Middle frontal gyrus (tissue), 1 donor: ENCODE results near the gene PRKCH.
"Not testable (repeated sequence)": the region's sequence is repeated elsewhere in the genome, so short reads cannot be mapped to it uniquely, and the experiment has no call there.

Experiments
- DNase-seq: peaks from one replicate; pipeline ENCODE4 v3.0.0-alpha.2; 2015; ENCODE audit warnings: low spot score; ENCODE audit errors: extremely low spot score

PRKCH gene

DNA sequence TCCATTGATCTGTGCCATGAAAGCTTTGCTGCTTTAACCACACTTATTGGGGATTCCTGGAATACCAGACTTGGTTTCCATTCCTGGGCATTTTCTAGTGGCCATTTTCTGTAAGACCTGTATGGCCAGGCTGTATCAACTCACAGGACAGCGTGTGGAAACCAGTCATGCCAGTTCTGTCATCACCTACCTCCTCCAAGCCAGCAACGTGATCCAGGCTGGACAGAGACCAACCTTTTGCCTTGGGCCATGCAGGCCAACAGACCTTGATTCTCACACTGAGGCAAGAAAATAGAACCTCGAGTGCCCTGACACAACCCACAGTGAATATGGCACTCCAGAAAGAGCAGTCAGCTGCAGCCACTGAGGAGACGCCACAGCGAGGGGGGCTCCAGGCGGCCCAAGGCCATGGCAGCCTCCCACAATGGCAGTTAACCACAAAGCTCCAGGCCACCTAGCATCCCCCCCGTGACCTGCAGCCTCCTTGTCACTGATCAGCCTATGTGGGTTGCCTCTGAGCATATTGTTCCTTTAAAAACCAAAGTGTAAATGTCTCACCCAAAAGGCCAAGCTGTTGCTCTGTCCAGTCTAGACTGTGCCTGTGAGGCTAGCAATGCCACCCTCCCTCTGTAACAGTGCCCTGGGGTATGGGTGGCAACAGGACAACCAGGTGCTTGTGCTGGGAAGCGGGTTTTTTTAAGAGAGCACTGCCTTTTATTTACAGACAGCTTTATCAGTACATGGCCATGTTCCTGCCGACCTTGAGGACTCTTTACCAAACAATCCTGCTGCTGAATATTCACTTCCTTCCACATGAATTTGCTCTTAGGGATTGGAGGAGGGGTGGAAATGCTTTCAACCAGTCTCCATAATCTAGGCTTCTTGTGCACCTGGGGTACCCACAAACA is 205.3 kb downstream of the PRKCH start:
- no peak for DNase-seq

DNA sequence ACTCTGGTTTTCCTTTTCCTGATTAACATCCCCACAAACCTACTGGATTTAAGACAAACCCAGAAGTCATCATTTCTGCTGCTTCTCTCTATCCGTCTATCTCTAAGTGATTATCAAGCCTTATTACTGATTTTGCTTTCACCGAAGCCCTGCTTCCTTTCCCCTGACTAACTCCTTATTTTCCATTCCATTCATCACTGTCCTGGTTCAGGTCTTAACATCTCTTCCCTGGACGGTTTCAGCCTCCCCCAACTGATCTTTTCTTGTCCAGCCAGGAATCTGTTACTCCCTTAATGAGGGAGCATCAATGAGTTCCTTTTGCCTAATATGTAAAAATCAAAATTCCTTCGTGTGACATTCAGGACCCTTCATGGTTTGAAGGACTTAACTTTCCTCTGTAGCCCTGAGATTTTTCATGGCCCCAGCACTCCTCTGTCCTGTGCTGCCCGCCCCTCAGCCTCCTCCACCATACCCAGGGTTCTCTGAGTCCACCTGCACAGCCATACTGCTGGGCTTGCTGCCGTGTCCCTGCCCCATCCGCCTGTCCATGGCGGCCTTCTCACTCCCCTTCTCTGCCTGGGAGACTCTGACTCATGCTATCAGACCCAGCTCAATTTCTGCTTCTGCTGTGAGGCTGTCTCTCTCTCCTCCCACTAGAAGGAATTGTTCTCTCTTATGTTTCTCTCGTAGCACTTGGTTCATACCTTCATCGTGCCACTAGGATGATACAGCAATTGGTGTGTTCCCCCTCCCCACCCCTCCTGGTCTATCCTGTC is 206.1 kb downstream of the PRKCH start:
- DNase-seq, result no peak

DNA sequence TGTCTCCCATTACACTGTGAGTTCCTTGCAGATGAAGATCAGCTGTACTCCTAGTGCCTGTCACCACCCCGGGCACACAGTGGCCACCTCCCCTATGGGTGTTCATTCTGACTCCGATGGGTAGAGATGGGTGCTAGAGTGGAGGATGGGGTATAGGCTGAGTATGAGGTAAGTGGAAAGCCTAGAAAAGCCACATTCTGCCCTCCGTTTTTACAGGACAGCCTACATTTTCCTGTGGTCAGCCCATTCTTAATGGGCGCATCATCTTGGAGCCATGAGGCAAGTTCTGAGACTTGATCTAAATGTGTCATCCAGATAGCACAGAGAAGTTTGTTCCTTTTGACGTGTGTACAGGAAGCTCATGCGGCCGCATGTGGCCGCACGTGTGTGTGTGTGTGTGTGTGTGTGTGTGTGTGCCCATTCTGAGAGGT is 207.2 kb downstream of the PRKCH start:
- DNase-seq, result no peak

DNA sequence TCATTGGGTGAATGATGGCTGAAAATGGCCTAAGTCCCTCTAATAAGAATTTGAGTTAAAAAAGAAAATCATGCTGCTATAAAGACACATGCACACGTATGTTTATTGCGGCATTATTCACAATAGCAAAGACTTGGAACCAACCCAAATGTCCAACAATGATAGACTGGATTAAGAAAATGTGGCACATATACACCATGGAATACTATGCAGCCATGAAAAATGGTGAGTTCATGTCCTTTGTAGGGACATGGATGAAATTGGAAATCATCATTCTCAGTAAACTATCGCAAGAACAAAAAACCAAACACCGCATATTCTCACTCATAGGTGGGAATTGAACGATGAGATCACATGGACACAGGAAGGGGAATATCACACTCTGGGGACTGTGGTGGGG is 208.0 kb downstream of the PRKCH start:
- DNase-seq, result not testable (repeated sequence)

DNA sequence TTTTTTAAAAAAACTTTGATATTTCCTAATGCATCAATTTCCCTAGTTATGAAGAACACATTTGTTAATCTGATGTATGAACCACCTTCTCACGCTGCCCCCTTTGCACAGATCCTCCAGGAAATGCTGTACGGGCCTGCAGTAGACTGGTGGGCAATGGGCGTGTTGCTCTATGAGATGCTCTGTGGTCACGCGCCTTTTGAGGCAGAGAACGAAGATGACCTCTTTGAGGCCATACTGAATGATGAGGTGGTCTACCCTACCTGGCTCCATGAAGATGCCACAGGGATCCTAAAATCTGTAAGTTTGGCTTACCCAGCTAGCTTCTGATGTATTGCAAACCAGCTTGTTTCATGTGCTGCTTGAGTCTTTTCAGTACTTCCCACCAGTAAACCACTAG is 208.9 kb downstream of the PRKCH start:
- no peak for DNase-seq

DNA sequence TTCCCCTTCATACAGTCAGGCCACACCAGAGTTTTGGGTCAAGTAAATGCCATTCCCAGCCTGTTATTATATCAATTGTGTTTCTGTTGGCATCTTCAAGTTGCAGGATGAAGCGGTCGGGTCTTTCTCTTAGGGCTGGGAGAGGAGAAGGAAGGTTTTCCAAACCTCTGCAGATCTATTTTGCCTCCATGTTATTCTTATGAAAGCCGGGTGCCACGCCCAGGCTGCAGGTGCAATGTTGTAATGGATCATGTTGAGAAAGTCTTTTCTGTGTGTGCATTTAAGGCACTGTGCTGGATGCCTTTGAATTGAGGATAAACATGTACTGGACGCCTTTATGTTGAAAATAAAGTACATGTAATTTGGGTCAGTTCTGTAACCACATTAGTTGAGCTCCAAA is 209.5 kb downstream of the PRKCH start:
- no peak for DNase-seq

DNA sequence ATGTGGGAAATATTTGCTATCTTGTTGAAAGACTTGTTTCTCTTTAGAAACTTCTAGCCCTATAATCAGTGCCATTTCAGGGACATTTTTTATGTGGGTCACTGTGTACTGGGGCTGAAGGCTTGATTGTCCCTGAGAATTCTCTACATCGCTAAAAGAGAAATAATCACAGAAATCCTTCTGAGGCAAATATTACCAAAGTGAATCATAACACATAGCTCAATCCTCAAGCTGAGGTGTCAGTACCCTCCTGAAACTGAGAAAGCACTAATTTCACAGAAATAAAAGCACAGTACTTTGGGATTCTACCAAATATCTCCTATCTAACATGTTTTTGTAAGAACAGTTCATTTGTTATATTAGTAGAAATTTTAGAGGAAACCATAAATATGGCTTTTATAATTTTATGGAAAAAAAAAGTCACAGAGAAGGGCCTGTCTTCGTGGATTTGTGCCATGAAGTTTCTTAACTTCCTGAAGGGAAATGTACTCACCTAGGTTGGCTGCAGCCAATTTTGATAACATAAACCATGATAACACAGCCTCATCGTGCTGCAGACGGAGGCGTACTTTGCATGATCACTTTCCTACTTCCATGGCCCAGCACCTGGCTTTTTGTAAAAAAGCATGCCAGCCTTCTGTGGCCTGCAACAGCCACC is 210.2 kb downstream of the PRKCH start:
- DNase-seq, result no peak

DNA sequence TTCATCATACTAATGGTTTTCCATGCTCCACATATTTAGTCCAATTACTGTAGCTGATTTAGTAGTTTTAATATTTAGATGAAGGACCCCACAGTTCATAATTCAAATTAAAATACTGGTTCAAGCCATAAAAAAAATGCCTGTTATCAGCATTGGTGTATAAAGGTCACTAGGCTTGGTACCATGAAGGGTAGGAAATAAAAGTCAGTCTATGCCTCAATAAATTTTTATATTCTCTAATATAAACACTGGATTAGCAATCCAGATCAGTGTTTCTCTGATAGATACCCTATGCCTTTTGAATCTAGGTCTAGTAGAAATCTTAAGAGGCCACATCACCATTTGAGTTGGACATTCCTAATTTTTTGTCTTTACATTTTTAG is 210.7 kb downstream of the PRKCH start:
- no peak for DNase-seq

DNA sequence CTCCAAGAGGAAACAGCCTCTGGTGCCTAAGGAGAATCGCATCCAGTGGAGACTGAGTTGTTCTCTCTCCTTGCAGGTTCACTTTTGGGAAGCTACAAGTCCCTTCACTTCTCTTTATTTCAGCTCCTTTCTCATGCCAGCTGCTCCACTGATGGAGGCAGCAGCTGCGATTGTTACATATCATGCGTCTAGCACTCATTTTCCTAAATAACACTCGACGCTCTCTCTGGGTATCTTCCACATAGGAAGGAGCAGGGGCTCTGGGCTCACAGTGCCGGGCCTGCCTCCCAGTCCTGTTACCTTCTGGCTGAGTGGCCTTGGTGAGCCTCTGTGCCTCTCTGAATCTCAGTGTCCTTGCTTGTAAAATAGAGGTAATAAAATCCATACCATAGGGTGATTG is 211.4 kb downstream of the PRKCH start:
- no peak for DNase-seq

DNA sequence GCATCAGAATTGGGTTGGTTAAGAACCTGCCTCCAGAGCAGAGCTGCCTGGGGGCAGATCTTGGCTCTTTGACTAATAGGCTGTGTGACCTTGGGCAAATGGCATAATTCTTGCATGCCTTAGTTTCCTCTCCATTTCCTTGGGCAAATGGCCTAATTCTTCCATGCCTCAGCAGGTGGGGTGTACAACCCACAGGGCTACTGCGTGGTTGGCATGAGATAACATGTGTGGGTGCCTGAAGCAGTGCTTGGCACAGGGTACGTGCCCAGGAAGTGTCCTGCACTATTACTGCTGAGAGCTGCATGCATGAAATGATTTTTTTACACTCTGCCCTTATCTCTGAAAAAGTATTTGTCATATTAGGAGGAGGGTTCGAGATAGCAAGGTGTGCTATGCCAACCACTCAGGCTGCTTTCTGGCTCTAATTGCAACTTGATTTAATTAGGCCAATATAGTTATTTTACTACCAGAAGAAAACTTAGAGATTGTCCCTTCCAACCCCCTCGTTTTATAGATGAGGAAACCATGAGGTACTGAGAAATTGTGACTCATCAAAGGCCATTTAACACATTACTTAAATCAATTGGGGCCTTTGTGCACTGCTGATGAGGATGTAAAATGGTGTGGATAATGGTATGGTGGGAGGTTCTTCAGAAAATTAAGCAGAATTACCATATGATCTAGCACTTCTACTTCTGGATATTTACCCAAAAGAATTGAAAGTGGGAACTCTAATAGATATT is 212.3 kb downstream of the PRKCH start:
- DNase-seq, result no peak

DNA sequence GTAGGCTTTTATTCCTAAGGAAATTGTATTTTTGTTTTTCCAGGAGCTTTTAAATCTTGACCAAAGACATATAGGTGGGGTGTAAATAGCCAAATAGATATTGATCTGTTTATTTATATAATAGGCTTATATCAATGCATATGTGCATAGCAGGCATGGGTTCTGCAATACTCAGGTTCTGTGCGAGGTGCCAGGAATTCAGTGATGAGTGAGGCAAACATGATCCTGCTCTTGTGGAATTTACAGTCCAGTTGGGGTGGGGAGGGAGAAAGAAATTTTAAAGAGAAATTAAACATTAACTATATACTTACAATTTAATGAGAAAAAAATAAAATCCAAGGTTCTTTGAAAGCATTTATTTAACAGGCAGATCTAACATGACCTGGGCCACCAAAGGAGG is 213.7 kb downstream of the PRKCH start:
- no peak for DNase-seq

DNA sequence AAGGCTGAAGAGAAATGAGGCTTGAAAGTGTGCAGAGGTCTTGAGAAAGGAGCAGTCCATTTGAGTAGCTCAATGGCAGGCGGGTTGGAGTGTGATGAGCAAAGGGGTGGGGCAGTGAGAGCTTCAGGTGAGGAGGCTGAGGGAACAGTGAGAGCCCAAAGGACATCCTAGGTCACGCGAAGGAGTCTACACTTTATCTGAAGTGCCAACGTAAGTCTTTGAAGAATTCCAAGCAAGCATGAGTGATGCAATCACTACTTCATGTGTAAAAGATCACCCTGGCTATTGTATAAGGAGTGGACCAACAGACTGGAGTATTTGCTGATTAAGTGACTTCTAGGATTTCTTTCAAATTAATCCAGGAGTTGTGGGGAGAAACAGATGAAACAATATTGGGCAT is 214.1 kb downstream of the PRKCH start:
- DNase-seq, result no peak

DNA sequence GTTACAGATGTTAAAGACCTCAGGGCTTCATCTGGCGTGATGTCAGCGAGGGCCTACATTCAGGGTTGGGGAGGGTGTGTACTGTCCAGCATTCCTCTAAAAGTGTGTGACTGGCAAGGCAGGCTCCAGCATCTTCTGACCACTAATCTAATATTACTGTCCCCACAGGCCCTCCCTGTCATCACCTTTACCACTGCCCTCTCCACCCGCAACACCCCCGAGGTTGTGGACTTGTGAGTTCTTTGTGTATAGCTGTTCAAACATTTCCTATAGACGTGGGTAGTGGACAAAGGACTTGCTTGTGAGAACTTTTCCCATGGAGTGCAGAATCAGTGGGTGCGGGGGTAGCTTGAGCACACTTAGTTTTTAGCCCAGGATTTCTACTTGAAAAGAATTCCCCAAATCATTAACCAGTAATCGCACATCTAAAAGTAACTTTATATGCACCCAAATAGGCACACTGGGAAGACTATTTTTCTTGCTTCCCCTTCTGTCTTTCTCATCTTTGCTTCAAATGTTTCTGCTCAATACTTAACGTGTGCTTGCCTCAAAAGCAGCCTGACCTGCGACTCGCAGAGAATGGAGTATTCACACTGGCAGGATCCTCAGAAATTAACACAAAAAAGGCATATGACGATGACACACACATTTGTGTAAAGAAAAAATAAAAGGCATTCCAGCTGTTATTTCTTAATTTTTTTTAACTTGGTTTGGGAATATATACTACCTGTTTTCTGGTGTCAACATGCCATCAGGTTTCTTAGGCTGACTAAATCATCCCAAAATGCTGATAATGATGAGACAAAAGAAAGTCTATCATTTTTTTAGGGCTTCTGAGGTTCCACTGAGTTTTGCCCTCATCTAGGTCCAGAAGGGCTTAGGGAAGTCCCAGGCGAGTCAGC is 215.5 kb downstream of the PRKCH start:
- no peak for DNase-seq

DNA sequence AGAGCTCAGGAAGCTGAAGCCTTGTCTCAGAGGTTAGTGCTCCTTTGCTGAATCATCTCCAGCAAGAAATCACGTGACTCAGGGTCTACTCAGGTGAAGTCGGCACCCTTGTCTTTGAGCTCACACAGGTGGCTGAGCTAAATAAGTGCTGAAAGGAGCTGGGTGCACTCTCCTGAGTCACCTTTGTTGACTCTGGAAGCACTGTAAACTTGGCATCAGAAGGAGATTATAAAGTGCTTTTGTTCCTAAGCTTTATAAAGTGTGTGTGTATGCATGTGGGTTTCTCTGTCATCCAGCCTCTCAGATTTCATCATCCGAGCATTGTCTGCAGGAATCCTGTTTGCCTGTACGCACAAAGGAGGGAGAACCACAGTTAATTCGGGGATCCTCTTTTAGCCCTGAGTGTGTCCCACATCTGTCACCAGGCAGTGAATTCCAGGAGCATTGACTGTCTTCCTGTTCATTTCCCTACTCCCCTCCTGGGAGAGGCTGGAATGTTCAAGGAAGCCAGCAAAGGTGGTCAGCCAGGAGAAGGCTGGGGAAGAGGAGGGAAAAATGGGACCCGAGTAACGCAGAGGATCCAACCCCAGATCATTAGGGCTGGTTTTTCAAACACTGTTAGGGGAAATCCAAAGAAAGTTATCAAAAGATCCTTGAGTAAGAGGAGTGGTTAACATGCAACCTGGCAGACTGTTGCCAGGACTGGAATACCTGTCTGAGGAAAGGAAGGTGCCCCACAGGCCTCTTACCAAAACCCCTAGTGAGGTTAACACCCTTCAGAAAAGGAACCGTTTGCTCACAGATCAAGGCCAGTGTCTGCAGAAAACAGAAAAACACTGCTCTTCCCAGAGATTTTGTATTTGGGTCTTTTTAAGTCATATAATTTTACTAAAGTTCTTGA is 216.4 kb downstream of the PRKCH start:
- no peak for DNase-seq

DNA sequence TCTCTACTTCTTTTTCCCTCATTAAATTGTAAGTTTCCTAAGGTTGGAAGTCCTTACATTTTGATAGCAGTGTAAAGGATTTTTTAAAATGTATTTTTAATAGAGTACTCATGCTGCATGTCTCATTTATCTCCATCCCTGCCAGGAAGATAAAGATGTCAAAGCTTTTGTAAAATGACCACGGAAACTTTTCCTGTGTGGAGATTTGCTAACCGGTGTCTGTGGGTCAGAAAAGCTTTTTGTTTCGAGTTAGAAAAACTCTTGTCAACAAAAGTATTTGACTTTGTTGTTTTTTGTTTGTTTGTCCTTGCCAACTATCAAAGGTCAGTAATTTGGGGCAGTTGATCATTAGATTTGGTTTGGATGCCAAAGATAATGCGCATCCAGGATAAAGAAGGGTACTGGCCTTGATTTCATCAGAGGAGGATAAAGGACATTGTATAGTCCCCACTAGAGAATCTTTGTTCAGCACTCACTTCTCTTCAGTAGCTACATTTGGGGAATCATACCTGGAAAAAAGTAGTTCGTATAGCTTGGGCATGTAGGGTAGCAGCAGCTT is 217.2 kb downstream of the PRKCH start:
- DNase-seq, result no peak

DNA sequence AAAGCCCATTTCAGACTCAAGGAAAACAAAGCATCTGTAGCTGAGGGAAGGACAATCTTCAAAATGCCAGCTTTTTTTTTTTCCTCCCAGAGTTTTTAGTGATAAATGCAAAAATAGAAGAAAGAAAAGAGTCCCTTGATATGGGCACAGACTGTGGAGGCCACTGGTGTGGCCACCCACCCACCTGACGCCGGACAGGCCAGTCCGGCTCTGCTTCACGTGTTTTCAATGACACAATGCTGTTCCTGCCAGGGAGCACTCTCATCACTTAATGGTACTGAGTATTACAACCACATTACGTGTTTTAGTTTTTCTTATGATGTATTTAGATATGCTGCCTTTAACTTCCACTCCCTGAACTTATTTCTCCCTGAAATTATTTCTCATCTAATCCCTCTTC is 218.3 kb downstream of the PRKCH start:
- no peak for DNase-seq

DNA sequence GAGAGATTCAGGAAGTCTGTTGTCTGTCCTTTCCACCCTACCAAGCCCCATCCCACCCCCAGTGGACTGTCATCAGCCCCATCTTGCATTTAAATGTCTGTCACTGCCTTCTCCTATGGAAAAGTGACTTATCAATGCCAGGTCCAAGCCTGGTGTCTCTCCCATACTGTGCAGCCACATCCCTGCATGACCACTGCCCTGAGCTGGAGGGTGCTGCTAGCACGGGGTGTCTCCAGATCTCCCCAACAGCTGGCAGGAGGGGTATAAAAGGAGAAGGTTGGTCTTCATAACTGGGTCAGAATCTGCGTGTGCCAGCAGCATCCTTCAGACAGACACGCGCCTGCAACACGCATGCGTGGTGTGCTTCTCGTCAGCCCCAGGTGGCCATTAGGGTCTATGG is 219.6 kb downstream of the PRKCH start:
- DNase-seq, result no peak

DNA sequence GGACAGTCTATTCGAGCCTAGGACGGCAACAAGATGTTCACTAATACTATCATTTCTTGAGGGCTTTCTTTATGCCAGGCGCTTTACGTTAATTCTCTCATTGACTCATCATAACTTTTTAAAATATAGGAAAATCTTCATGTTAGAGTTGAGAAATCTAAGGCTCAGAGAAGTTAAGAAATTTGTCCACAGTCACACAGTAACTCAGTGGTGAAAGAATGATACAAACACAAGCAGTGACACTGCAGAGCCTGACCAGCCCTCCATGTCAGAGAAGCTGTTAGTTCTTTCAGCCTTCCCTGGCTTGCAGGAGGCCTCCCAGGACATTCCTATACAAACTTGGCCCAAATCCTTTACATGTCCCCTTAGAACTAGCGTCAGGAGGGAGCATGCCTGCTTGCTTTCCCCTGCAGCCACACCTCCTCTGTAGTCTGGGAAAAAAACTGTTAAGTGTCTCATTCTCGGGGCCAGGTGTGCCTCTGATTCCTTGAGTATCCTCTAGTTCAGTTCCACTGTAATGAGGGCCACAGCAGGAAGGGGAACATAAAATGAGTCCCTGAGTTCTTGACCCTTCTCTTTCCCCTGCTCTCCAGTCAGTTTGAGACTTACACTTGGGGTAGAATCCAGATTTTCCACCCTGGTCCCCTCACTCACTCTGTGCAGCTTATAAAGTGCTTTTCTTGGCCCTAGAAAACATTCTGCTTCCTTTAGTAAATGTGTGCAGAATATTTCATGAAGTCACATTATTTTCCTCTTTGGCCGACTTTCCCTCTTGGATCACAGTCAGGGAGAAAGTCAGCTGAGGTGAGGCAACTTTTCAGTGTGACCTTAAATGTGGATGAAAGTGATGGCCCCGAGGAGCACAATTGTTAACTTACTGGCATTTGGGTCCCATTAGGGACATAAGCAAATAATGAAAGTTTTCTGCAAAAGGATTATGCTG is 221.7 kb downstream of the PRKCH start:
- DNase-seq, result no peak
